GM19467 (cell line): ENCODE data around the gene CDH16.
"Not testable (repeated sequence)": the region's sequence is repeated elsewhere in the genome, so short reads cannot be mapped to it uniquely, and the experiment has no call there.

Experiments used
- ATAC-seq: cut with Tn5 transposase; IDR thresholded peaks from one replicate; pipeline ENCODE4 v1.9.1; 2021; ENCODE audit warnings: mild to moderate bottlenecking, moderate library complexity; ENCODE audit not compliant: unreplicated experiment

CDH16 gene

GRCh38 chr16:66898933-66899309 lies 19.8 kb downstream of the CDH16 start:
- no peak for ATAC-seq

DNA sequence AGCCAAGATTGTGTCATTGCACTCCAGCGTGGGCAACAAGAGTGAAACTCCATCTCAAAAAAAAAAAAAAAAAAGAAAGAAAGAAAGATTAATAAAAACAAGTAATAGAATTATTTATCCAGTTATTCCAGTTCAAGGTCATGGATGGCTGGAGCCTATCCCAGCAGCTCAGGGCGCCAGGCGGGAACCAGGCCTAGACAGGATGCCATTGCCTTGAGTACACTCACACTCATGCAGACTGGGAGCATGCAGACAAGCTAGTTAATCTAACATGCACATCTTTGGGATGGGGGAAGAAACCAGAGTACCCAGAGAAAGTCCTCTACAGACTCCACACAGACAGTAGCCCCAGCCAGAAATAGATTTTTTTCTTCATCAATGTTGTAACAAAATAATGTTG lies 20.5 kb downstream of the CDH16 start:
- no peak for ATAC-seq

- ATAC-seq, result not testable (repeated sequence)
These were observed 22.0 kb downstream of the CDH16 start for GRCh38 chr16:66896682-66897081.

DNA sequence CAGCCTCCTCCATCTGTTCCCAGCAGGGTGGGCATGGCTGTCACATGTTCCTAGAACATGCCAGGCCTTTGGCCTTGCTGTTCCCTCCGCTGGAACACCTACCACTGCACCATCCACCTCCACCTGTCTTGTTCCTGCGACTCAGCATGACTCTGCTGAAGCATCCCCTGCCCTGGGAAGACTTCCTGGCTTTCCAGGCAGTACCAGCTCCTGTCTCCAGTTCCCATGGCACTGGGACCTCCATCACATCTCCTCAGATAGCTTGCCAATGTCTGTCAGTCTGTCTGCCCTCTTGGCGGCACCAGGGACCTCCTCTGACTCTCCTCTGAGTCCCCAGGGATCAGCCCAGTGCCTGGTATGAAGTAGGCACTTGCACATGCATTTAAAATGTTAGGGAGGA lies 22.7 kb downstream of the CDH16 start:
- ATAC-seq, result no peak

GRCh38 chr16:66895689-66895979 lies 23.1 kb downstream of the CDH16 start:
- no peak for ATAC-seq

GRCh38 chr16:66894948-66895688 lies 23.6 kb downstream of the CDH16 start:
- no peak for ATAC-seq

DNA sequence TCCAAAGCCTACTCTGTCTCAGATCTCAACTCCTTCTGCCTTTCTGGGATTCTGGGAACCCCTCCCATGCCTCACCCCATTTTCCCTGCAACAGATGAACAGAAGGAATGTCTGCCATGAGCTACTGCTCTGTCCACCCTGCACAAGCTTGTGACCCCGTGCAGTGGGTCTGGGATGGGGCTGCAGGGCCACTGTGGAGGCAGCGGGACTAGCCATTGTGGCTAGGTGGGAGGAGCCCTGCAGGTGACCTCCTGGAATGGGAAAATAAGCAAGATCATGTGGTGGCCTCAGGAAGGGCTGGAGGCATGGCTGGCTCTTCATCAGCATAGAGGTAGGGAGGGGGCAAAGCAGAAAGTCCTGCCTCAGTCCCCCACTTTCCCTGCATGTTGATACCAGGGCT lies 24.6 kb downstream of the CDH16 start:
- ATAC-seq, result no peak

GRCh38 chr16:66891797-66892196 lies 26.9 kb downstream of the CDH16 start:
- ATAC-seq, result no peak

- no peak for ATAC-seq
These were observed 27.3 kb downstream of the CDH16 start for GRCh38 chr16:66891360-66891759.

GRCh38 chr16:66890799-66891198 lies 27.9 kb downstream of the CDH16 start:
- no peak for ATAC-seq

DNA sequence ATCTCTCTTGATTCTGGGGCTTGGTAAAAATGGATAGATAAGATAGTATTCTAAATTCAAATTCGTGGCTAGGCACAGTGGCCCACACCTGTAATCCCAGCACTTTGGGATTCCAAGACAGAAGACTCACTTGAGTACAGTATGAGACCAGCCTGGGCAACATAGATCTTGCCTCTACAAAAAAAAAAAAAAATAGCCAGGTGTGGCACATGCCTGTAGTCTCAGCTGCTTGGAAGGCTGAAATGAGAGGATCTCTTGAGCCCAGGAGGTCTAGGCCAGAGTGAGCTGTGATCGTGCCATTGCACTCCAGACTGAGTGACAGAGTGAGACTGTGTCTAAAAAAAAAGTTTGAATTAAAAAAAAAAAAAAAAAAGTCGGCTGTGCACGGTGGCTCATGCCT lies 29.1 kb downstream of the CDH16 start:
- ATAC-seq, result no peak

DNA sequence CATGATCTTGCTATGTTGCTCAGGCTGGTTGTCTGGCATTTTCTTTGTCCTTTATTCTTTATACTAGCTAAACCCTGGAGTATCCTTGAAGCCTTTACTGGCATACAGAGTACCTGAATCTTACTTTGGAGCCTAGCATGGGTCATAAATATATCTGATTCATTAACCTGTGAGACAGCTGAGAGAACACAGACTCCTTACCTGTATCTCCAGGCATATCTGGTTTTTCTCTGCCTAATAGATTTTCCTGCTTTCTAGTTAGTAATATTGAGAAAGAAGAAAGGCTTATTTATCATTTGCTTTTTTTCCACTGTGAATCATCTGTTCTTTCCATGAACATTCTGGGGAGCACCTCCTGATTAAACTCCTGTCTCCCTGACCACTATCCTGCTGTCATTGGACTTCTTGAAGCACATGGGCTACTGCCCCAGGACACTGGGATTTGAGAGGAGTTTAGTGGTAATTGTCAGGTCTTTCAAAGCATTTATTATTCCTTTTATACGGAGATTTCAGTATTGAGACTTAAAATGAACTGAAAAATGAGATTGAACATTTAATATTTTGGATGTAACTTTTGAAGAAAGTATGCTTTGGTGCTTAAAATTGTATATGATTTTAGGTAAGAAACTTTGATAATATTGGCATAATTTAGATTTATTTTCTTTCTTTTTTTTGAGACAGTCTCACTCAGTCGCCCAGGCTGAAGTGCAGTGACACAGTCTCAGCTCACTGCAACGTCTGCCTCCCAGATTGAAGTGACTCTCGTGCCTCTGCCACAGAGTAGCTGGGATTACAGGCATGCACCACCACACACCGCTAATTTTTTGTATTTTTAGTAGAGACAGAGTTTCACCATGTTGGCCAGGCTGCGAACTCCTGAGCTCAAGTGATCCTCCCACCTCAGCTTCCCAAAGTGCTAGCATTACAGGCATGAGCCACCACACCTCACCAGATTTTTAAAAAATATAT lies 29.8 kb downstream of the CDH16 start:
- no peak for ATAC-seq

GRCh38 chr16:66886914-66887313 lies 31.8 kb downstream of the CDH16 start:
- no peak for ATAC-seq

GRCh38 chr16:66886321-66886720 lies 32.4 kb downstream of the CDH16 start:
- no peak for ATAC-seq

GRCh38 chr16:66885491-66885890 lies 33.2 kb downstream of the CDH16 start:
- no peak for ATAC-seq

DNA sequence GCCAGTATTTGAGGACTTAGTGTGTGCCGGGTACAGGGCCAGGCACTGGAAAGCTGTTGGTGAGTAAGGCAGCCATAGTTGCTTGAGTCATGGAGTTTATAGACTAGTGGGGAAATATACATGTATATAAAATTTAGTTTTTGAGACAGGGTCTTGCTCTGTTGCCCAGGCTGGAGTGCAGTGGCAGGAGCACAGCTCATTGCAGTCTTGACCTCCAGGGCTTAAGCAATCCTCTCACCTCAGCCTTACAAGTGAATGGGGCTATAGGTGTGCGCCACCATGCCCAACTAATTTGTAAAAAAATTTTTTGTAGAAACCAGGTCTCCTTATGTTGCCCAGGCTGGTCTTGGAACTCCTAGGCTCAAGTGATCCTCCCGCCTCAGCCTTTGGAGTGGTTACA lies 36.0 kb downstream of the CDH16 start:
- no peak for ATAC-seq

DNA sequence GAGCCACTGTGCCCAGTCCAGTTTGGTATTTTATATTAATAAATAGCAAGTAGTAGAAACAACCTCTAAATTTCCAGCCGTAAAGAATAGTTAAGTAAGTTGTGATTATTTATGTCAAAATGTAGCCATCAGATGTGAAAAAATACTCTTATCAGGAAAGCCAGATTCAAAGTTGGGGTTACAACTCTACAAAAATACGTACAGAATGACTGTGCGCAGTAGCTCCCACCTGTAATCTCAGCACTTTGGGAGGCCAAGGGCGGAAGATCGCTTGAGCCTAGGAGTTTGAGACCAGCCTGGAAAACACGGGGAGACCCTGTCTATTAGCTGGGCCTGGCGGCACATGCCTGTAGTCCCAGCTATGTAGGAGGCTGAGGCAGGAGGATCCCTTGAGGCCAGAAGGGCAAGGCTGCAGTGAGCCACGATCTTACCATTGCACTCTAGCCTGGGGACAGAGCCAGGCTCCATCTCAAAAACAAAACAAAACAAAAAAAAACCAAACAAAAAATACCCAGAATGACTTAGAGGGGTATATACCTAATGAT lies 36.6 kb downstream of the CDH16 start:
- no peak for ATAC-seq

DNA sequence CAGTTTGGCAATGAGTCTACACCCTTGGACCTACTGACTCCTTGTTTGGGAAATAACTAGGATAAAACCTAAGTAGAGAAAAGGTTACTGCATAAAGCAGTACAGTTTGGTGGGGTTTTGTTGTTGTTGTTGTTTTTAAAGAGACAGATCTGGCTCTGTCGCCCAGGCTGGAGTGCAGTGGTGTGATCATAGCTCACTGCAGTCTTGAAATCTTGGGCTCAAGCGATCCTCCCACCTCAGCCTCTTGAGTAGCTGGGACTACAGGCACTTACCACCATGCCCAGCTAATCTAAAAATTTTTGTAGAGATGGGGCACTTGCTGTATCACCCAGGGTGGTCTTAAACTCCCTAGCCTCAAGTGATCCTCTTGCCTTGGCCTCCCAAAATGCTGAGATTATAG lies 37.1 kb downstream of the CDH16 start:
- ATAC-seq, result no peak

GRCh38 chr16:66881014-66881417 lies 37.7 kb downstream of the CDH16 start:
- peak; percentile 4 for ATAC-seq

- peak; percentile 94 for ATAC-seq
These were observed 38.2 kb downstream of the CDH16 start, which contains the start of gene PDP2 for GRCh38 chr16:66880288-66881013. Gene PDP2 (plus strand): TSS chr16:66880515. CDS start chr16:66884285, 3,770 bp downstream.

GRCh38 chr16:66878067-66878466 lies 40.6 kb downstream of the CDH16 start:
- no peak for ATAC-seq
